ENCODE measurements around the gene NFATC1. TPM values are rescaled to one million over a fixed set of nuclear protein-coding genes. Genes with fewer than 3 reads are reported as not detected.

Gene NFATC1
- total RNA-seq, 1 donor, result 23.9 TPM

DNA sequence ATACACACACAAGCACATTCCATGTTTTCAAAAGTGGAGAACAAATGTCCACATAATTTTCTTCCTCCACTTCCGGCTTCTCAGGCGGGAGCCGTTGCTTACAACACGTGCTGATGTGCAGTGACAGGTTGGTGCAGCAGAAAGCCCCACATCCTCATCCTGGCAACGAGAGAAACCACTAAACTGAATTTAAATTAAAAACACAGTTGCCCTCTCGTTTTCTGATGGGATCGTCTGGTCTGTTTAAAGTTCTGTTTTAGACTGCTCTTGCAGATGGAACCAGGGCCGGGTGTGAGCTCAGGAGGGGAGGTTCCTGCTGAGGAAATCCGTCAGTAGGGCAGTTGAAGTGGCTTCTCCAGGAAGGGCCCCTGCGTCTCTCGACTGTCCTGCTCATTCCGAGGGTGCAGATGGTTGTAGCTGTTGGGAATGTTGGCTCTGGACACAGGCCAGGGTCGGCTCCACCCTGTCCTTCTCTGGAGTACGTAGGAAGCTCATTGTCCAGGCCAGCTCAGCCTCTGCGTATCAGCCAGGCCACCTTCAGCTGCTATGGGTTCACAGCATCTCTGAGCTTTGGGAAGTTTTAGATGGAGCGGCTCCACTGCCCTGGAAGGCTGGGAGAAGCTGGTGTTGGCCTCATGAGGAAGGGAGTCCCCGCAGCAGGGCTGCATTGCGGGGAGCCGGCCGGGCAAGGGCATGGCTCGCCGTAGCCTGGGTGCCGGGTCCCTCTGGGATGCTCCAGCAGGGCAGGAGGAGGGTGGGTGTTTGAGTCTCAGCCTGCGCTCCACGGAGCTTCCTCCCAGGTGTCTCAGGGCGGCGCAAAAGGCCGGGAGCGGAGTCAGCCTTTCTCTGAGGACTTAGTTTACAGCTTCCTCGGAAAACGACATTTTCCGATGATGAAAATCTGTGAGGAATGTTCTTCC, 58.3 kb downstream of the NFATC1 start:
- Histone ChIP-seq H3K4me1 (ENCODE audit: insufficient read depth, low read length) (no peaks in the 10 kb centered on the region), H3K9me3 (ENCODE audit: low read depth, low read length) (no peaks in the 10 kb centered on the region), H3K4me3 (ENCODE audit: low read length) (no peak overlapping the region), H3K27me3 (ENCODE audit: insufficient read depth, low read length) (no peaks in the 10 kb centered on the region)

DNA sequence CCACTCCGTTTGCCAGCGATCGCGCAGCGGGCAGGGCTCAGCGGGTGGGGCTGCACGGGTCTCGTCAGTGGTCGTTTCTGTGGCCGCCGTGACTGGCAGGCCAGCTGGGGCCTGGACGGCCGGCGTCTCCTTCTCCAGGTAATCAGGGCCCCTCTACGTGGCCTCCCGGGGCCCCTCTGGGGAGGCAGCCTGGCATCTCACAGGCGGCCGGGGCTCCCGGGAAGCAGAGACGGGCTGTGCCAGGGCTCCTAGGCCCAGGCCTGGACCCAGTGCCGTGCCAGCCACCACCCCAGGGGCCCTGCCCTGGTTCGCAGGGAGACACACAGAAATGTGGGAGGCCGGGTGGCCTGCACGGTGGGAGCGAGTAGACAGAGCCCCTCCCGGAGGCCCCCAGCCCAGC, 59.5 kb downstream of the NFATC1 start:
- no peaks in the 10 kb centered on the region for H3K27me3 ChIP-seq (ENCODE audit: insufficient read depth, low read length)

DNA sequence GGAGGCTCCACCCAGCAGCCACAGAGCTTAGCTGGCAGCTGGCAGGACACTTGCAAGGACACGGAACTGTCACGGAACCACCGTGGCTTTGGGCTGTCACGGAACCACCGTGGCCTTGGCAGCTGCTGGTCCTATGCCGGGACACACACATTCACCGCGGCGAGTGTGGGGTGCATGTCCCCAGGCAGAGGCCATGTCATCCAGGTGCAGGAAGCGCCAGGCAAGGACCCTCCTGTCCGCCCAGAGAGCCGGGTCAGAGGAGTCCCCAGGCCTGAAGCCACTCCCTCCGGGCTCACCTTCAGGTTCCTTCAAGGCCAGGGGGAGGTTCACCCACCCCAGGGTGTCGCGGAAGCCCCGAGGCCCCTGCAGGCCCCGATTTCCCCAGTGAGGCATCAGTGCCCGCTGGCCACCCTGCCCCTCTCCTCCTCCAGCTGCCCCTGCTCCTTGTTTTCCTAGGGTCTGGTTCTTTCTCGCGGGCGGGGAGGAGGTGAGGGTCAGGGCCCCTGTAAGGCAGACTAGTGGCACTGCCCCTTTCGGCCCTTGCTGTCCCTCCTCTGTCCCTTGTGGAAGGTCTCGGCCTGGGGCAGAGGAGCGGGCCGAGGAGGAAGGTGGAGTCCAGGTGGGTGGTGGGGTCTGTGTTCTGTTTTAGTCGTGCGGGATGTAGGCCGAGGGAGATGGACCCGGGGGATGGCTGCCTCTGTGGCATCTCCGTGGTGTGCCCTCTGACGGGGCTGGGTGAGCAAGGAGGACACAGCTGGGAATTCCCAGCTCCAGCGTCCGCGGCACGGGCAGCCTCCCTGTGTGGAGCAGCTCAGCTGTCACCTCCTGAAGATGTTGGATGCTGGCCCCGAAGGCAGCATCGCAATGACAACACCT, 60.6 kb downstream of the NFATC1 start:
- H3K4me1 ChIP-seq (ENCODE audit: insufficient read depth, low read length), result peaks cover 11% of the 10 kb centered on the region
- no peaks in the 10 kb centered on the region for H3K9me3 ChIP-seq (ENCODE audit: low read depth, low read length)
- H3K27me3 ChIP-seq (ENCODE audit: insufficient read depth, low read length), result no peaks in the 10 kb centered on the region
- no peak overlapping the region for H3K4me3 ChIP-seq (ENCODE audit: low read length)

More for the DNA sequence above, 59.5 kb downstream of the NFATC1 start:
- Histone ChIP-seq H3K4me3 (ENCODE audit: low read length) (no peak overlapping the region), H3K4me1 (ENCODE audit: insufficient read depth, low read length) (peaks cover 5% of the 10 kb centered on the region), H3K9me3 (ENCODE audit: low read depth, low read length) (no peaks in the 10 kb centered on the region)

DNA sequence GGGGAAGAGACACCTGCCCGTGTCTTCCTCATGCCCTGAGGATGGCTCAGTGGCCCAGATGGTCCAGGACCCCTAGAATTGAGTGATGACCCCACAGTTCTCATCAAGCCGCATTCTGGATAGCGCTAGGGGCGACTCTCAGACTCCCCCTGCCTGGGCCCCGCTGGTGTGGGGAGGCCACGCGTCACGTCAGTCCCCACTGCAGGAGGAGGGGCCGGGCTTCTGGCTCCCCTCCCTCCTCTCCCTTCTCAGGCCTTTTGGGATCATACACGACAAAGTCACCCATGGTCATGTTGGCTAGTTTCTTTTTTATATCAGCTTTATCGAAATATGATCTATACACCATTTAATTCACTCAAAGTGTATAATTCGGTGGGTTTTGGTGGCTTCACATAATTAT, 61.5 kb downstream of the NFATC1 start:
- H3K4me3 ChIP-seq (ENCODE audit: low read length), result no peak overlapping the region
- H3K9me3 ChIP-seq (ENCODE audit: low read depth, low read length), result no peaks in the 10 kb centered on the region
- H3K4me1 ChIP-seq (ENCODE audit: insufficient read depth, low read length), result peaks cover 14% of the 10 kb centered on the region
- H3K27me3 ChIP-seq (ENCODE audit: insufficient read depth, low read length), result no peaks in the 10 kb centered on the region

DNA sequence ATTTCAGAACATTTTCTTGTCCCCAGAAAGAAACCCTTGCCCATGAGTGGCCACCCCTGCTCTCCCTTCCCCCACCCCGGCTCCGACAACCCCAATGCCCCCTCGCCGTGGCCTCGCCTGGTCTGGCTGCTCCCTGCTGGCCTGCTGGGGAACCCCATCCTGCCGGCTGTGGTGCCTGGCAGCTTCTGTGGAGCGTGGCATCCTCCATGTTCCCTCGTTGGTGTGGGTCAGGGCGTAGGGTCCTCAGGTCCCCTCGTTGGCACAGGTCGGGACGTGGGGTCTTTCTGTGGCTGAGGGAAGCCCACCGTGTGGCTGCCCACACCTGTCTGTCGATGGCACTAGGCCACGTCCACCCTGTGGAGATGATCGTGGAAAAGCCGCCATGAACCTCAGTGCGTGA, 61.9 kb downstream of the NFATC1 start:
- H3K4me3 ChIP-seq (ENCODE audit: low read length), result no peak overlapping the region
- H3K4me1 ChIP-seq (ENCODE audit: insufficient read depth, low read length), result peaks cover 14% of the 10 kb centered on the region
- no peaks in the 10 kb centered on the region for H3K9me3 ChIP-seq (ENCODE audit: low read depth, low read length)
- H3K27me3 ChIP-seq (ENCODE audit: insufficient read depth, low read length), result no peaks in the 10 kb centered on the region

DNA sequence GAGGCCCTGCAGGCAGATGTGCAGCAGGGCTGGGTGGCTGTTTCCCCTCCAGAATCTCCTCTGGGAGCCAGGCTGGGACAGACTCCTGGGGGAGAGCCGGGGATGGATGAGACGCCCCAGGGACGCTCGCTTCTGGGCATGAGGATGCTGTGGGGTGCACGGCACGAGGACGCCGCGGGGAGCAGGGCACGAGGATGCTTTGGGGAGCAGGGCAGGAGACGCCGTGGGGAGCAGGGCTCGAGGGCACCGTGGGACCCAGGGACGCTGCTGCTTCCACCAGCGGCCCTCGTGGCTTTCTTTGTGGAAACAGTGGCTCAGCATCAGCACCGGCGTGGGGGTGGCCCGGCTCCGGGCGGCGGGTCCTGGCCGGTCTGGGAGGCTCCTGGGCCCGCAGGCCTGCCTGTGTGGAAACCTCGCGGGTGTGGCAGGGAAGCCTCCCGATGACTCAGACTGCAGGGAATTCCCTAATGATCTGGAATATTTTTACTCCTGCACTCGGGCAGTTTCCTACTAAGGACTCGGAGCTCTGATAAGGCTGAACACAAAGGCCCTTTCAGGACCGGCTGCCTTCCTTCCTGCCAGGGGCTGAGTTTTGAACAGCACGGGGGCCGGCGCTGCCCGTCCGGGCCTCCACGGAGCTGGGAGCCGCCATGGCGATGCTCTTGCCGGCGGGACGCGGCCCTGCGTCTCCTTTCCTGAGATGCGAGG, 62.6 kb downstream of the NFATC1 start:
- Histone ChIP-seq H3K4me1 (ENCODE audit: insufficient read depth, low read length) (peaks cover 14% of the 10 kb centered on the region), H3K4me3 (ENCODE audit: low read length) (no peak overlapping the region), H3K27me3 (ENCODE audit: insufficient read depth, low read length) (no peaks in the 10 kb centered on the region), H3K9me3 (ENCODE audit: low read depth, low read length) (no peaks in the 10 kb centered on the region)

DNA sequence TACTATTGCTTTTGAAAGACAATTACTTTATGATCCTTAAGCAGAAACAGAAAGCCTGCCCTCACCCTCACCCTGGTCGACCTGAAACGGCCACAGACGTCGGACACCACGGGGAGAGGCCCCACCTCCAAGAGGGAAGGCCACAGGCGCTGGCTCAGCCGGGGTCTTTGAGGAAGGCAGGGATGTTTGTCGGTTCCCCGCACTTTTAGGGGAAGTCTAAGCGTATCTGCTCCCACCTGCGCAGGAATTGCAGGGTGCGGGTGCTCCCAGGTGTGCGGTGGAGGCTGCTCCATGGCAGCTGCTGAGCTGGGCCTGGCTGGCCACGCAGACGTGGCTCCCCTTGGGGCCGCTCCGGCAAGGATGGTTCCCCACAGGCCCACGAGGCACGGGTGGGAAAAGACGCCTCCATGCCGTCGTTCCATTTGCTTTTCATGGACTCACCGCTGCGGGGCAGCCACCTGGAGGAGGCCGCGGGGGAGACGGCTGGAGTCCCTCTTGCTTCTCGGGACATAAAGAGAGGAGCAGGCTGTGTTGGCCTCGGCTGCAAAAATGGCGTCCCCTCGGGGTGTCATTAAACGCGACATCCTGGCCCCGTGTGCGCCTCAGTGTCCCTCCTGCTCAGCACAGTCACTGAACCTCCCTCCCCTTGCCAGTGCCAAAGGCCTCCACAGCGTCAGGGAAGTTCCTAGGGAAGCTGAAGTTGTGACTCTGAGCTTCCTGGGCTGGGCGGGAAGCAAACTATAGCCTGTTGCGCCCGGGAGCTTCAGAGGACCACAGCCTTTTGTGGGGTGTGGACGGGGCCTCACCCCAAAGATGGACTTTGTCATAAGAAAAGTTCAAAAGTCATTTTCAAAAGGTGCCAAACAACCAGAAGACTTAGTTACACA, 63.4 kb downstream of the NFATC1 start:
- Histone ChIP-seq H3K9me3 (ENCODE audit: low read depth, low read length) (no peaks in the 10 kb centered on the region), H3K4me3 (ENCODE audit: low read length) (no peak overlapping the region), H3K4me1 (ENCODE audit: insufficient read depth, low read length) (peaks cover 14% of the 10 kb centered on the region), H3K27me3 (ENCODE audit: insufficient read depth, low read length) (no peaks in the 10 kb centered on the region)

DNA sequence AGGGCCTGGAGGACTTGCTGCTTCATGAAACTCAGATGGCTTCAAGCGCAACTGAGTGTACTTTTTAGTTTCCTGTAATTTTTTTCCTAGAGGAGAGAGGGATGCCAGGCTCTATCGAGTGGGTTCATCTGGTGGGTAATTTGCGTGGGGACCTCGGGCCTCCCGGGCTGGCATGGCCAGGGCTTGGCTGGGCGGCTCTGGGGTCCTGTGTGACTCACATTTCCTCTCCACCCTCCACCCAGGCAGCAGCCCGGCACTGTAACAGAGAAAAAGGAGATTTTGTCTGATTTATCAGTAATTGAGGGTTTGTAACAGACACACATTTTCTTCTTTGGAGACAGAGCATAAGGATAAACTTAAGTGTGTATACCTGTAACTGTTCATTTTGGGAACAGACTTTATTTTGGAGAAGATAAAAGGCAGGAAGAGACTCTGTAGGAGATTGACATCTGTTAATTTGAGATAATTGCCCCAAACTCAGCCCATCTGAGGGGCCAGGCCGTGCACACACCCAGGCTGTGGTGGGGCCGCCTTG, 64.3 kb downstream of the NFATC1 start:
- no peak overlapping the region for H3K4me3 ChIP-seq (ENCODE audit: low read length)
- no peaks in the 10 kb centered on the region for H3K27me3 ChIP-seq (ENCODE audit: insufficient read depth, low read length)
- H3K9me3 ChIP-seq (ENCODE audit: low read depth, low read length), result no peaks in the 10 kb centered on the region
- H3K4me1 ChIP-seq (ENCODE audit: insufficient read depth, low read length), result peaks cover 14% of the 10 kb centered on the region

DNA sequence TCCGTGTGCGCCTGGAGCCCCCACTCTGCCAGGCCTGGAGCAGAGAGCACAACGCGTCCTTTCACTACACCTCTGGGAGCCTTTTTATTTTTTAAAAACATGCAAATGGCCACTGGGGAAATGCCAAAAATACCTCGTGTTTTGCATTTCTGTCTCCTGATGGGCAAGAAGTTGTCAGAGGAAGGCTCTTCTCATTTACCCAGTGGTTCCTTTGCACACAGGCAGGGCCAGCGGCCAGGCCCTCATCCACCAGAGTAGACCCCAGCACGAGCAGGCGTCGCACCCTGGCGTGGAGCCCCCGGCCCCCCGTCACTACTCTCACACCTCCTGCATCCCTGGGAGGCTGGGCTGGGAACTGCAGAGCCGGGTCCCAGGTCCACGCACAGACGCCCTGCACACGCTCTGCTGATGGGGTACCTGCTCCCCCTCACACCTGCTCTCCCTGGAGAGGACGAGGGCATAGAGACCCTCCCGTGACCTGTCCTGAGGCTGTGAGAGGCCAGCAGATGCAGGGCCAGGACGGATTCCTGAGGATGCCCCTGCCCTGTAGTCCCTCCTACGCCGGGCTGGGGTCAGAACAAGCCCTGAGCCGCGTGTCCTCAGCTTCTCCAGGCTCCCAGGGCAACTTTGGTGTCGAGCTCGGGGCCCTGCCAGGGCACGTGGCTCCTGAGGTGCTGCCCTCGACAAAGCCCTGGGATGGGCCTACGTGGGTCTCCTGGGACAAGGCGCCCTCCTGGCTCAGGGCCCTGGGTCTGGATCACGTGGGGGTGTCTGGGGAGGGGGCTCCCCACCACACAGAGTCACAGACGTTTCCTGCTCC, 65.0 kb downstream of the NFATC1 start:
- no peaks in the 10 kb centered on the region for H3K9me3 ChIP-seq (ENCODE audit: low read depth, low read length)
- no peaks in the 10 kb centered on the region for H3K27me3 ChIP-seq (ENCODE audit: insufficient read depth, low read length)
- H3K4me1 ChIP-seq (ENCODE audit: insufficient read depth, low read length), result peaks cover 14% of the 10 kb centered on the region
- H3K4me3 ChIP-seq (ENCODE audit: low read length), result no peak overlapping the region

DNA sequence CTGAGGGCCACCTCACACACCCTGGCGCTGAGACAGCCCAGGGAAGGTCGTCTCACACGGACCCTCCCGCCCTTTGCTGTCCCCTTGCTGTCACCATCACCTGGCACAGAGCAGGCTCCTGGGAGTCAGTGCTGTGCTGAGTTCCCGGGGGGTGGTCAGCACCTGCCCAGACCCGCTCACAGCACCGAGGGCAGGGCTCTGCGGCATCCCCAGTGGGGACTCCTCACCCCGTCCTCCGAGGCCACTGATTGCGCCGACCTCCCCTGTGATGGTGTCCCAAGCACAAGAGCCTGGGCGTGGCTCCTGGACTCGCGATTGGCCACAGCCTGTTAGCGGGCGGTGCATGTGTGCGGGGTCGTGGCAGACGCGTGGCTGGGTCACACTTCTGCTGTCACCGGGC, 65.9 kb downstream of the NFATC1 start:
- H3K4me1 ChIP-seq (ENCODE audit: insufficient read depth, low read length), result peaks cover 14% of the 10 kb centered on the region
- no peaks in the 10 kb centered on the region for H3K27me3 ChIP-seq (ENCODE audit: insufficient read depth, low read length)
- H3K4me3 ChIP-seq (ENCODE audit: low read length), result no peak overlapping the region
- no peaks in the 10 kb centered on the region for H3K9me3 ChIP-seq (ENCODE audit: low read depth, low read length)

DNA sequence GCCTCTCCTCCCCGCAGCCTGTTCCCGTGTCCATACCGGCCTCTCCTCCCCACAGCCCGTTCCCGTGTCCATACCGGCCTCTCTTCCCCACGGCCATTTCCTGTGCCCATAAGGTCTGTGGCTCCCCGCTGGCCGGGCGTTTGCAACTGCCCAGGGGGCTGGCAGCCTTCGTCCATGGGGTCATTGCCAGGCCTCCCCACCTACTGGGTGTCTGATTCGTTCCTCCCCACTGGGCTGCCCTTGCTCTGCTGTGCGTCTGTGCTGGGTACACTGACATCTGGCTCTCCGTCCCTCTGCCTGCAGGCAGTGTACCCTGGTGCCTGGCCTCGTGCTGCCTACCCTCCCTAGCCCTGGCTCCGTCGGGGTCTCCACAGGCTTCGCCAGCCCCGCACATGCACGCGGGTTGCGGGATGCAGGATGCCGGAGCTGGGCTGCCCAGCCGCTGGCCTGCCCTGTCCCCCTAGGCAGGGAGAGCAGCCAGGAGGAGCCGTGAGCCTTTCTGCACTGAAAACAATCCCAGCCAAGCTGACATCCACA, 67.8 kb downstream of the NFATC1 start:
- Histone ChIP-seq H3K4me1 (ENCODE audit: insufficient read depth, low read length) (peaks cover 18% of the 10 kb centered on the region), H3K27me3 (ENCODE audit: insufficient read depth, low read length) (no peaks in the 10 kb centered on the region), H3K4me3 (ENCODE audit: low read length) (no peak overlapping the region)

DNA sequence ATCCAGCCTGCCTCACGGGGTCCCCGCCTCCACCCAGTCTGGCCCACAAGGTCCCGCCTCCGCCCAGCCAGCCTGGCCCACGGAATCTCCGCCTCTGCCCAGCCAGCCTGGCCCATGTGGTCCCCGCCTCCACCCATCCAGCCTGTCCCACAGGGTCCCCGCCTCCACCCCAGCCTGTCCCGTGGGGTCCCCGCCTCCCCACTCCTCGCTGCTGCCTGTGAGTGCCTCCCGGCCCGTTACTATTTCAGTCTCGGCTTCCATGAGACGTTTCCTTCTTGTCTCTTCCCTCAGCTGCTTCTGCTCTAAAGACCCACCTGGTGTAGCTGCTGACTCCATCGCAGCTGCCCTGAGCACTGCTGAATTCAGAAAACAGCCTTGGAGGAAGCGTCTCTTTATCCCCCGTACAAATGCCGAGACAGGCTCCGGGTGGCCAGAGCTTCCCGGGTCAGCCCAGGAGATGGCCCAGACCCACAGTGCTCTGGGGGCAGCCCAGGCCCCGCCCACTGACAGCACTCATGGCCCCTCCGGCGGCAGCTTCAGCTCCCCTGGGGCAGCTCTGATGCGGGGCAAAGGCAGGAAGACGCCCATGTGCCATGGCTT, 69.8 kb downstream of the NFATC1 start:
- H3K4me3 ChIP-seq (ENCODE audit: low read length), result no peak overlapping the region

More for the DNA sequence above, 67.8 kb downstream of the NFATC1 start:
- no peaks in the 10 kb centered on the region for H3K9me3 ChIP-seq (ENCODE audit: low read depth, low read length)

DNA sequence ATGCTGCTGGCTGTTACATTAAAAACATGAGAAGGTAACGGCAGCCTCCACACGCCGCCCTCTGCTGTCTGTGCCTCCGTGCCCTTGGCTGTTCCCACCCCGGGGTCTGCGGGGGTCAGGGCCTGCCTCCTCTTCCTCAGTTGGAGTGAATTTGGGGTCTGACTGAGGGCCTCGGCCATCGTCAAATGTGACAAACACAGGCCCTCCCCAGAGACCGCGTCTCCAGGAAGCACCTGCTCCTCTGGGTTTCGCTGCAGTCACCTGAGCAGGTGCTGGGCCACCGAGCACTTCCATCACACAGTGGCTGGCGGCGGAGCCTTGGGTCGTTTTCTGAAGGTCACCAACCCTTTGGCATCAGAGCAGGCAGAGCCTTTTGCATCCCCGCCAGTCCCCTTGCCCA, 70.9 kb downstream of the NFATC1 start:
- Histone ChIP-seq H3K27me3 (ENCODE audit: insufficient read depth, low read length) (no peaks in the 10 kb centered on the region), H3K4me3 (ENCODE audit: low read length) (no peak overlapping the region), H3K4me1 (ENCODE audit: insufficient read depth, low read length) (peaks cover 5% of the 10 kb centered on the region), H3K9me3 (ENCODE audit: low read depth, low read length) (no peaks in the 10 kb centered on the region)

More for the DNA sequence above, 69.8 kb downstream of the NFATC1 start:
- H3K4me1 ChIP-seq (ENCODE audit: insufficient read depth, low read length), result peaks cover 12% of the 10 kb centered on the region
- H3K9me3 ChIP-seq (ENCODE audit: low read depth, low read length), result no peaks in the 10 kb centered on the region
- H3K27me3 ChIP-seq (ENCODE audit: insufficient read depth, low read length), result no peaks in the 10 kb centered on the region

Measured in mononuclear cell (primary cell).